GM18526 (cell line): ENCODE measurements around the gene ROPN1.

ENCODE experiments used
- POLR2A ChIP-seq: IDR thresholded peaks from 3 replicates; pipeline ENCODE4 v1.6.1; 2011; ENCODE audit not compliant: insufficient read length; ENCODE audit errors: extremely low read depth

Gene ROPN1

GRCh38 chr3:123993818-123994217 lies 1.9 kb upstream of the ROPN1 start:
- no peak for TF ChIP-seq POLR2A

DNA sequence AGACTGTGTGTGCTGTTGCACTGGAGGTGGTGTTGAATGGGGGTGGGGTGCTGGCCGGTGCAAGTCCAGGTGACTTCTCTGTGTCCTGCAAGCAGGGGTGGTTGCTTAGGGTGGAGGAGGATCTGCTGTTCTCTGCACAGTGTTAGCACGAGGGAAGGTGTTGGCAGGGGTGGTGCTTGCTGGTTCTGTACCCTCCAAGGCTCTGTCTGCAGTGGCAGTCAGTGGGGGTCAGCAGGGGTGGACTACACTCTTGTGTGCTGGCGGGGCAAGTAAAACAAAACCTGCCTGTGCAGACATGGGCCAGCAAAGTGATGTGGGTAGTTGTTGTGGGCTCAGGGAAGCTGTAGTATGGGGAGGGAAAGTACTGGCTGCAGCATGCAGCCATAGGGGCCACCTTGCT lies 5.5 kb downstream of the ROPN1 start:
- no peak for TF ChIP-seq POLR2A

DNA sequence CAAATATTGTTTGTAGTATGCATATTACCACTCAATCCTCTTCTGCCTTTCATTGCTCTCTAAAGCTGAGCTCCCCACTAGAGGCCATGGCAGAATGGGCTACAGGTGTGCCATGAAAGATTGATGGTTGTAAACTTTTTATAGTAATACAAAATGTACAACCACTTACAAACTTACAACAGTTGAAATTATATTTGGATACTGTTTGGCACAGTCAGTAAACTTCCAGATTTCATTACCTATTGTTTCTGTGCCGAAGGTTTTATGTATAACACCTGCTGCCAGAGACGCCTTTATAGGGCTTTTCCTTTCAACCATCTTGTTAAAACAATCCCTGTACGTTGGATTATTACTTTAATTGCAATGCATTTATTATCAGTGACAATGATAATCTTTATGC lies 7.0 kb downstream of the ROPN1 start:
- no peak for TF ChIP-seq POLR2A

DNA sequence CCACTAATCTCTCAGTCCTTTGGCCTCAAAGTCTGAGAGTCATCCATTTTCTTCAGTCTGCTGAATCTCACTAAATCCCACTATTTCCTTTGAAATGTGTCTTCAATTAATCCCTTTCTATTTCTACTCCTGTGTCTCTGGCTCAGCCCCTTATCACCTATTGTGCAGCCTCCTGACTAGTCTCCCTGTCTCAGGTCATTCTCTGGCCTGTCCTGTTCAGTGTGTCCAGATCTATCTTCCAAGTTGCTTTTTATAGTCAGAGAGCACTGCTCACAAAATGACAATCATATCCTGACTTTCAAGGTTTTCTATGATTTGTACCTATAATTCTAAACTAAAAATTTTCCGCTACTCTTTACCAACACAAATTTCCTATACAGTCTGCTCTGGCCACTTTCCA lies 7.6 kb downstream of the ROPN1 start:
- no peak for TF ChIP-seq POLR2A

- no peak for TF ChIP-seq POLR2A
These were observed 11.4 kb downstream of the ROPN1 start for GRCh38 chr3:123980539-123980938.

- TF ChIP-seq POLR2A = no peak
These were observed 20.5 kb downstream of the ROPN1 start for GRCh38 chr3:123971406-123971805.

DNA sequence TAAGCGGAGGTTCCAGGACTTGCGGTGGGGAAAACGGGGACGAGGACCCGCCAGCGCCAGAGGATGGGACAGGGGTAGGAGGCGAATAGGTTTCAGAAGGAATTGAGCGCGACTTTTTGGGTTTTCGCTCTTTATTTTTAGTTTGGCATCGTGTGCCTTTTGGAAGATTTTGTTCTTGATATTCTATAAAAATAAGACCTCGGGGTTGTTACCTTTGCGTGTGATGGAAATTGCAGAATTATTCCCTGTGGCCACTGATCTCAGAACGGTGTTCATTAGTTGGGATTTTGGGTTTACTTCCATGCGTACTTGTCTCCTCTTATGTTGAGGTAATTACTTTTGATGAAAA lies 30.4 kb downstream of the ROPN1 start:
- TF ChIP-seq POLR2A = no peak

GRCh38 chr3:123960781-123961507 lies 31.0 kb downstream of the ROPN1 start, which contains the start of gene CCDC14:
Gene CCDC14, minus strand, starts transcription at chr3:123961229. Its CDS starts 56 bp downstream, at chr3:123961173.
- peak; percentile 61 for TF ChIP-seq POLR2A

DNA sequence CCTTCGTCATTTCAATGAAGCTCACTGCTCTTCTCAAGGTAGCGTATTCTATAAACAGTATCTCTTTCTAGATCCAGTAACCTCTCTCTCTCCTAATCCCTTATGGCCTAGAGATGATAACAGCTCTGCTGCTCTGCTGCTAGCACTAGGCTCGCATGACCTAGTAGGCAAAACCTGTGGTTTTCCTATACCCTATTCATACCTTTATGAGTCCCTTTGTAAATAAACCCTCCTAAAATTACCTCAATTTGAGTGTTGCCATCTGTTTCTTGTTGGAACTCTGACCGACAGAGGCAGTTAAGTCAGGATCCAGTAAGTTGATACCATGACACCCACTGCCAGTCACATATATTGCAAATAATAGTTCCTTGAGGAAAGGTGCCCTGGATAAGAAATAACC lies 38.2 kb downstream of the ROPN1 start:
- TF ChIP-seq POLR2A = no peak

- TF ChIP-seq POLR2A = no peak
These were observed 38.9 kb downstream of the ROPN1 start for GRCh38 chr3:123952844-123953520.

DNA sequence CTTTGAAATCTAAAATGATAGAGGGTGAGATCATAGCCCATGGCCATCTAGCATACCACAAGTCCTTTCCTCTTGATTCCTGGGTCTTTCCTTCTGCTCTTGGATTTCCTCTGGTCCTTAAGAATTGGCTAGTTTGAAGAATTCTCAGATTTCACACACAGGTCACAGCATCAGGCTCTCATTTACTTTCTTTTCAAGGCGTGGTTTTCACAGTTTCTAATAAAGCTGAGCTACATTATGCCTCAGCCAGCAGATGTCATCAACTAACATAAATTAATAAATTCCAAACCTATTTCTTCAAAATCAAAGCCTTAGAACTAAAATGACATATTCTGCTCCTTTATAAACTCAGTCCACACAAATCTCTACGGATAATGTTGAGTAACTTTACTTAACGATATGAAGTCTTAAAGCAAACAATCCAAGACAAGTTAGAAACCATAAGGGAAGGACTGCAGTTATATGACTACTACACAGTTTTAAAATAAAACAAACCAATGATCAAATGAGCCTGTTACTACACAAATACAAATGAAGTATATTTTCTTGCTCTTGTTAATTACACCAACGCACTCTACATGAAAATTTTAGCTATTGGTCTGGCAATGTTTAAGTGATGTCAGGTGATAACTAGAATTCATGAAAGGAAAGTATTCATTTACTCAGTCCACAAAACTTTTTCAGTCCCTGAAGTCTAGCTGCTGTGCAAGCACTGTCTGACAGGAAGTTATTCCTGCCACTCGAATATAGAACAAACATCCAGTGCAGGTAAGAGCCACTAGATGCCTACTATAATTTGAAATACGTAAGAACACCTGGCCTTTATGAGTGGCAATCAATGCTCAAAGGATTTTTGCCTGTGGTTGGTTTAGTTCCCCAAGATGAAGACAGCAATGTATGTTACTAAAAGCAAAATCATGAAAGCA lies 40.1 kb downstream of the ROPN1 start:
- no peak for TF ChIP-seq POLR2A

GRCh38 chr3:123949641-123950040 lies 42.3 kb downstream of the ROPN1 start:
- no peak for TF ChIP-seq POLR2A

DNA sequence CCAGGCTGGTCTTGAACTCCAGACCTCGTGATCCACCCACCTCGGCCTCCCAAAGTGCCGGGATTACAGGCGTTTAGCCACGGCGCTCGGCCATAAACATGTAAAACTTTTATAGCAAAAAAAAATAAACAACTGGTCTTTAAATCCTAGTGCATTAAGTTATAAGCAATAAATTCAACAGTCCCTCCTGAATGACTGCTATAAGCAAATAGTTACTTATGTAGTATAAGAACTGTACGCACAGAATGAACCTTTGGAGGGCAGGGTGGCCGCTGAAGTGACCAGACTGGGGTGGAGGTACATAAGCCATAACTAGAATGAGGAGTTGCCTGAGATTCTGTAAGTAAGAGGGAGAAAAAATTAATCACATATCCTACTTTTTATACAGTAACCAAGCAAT lies 43.5 kb downstream of the ROPN1 start:
- TF ChIP-seq POLR2A = no peak

GRCh38 chr3:123947482-123947881 lies 44.4 kb downstream of the ROPN1 start:
- no peak for TF ChIP-seq POLR2A

- TF ChIP-seq POLR2A = no peak
These were observed 50.4 kb downstream of the ROPN1 start for GRCh38 chr3:123941542-123941941.

DNA sequence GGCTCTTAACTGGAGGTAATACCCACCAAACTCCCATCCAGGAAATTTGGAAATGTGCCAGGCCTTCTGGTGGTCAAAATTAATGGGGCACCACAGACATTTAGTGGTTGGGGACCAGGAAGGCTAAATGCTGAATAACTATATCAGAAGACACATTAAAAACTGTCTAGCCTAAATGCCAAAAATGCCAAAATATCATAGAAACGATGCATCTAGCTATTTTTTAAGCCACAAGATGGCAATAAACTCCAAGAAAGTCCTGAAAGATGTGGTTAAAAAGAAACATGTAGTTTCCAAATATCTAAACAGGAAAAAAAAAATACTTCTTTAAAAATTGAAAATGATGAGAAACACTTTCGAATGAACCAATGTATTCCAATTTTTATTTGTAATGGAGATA lies 50.8 kb downstream of the ROPN1 start:
- TF ChIP-seq POLR2A = no peak
